Occipital lobe (tissue), 2 donors: ENCODE data around the gene C22orf31. TPM values are rescaled to one million over a fixed set of nuclear protein-coding genes. Genes with fewer than 3 reads are reported as not detected.
"Not testable (repeated sequence)": the region's sequence is repeated elsewhere in the genome, so short reads cannot be mapped to it uniquely, and the experiment has no call there.

Source experiments
- DNase-seq: peaks from one replicate; lab custom pipeline; 2025; lab: John Stamatoyannopoulos, UW
- total RNA-seq: library from RNA; depleted of rRNA; stranded (reverse); fragments of >200 nt; gene quantifications from one replicate; pipeline ENCODE4 v1.2.3, GENCODE V29; 2014

C22orf31 gene
- total RNA-seq, 1 donor from 2014 or later = not detected

DNA sequence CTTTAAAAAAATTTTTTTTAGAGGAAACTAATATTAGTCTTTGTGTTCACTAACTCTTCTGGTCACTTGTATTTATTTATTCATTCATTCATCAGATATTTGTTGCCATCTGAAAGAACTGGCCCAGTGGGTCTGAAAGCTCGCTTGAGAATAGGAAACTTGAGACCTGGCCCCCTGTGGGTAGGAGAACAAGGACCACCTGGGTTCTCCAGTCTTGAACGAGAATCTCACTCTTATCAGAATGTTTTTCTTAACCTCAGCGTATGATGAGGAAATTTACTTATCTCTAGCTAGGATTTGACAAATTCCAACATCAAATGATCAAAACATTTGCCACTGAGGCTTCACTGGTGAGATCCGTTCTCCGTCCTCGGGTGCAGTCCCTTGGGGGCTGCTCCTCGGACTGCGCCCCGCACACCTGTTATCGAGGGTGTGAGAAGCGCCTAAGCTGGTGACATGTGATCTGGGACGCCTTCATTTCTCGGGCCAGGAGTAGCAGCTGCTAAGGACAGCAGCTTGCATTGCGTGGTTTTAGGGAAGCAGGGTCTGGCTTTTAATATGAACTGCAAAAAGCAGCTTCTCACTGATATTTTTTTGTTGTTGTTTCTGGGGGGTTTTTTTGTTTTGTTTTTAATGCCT is 6.3 kb downstream of the C22orf31 start:
- DNase-seq = no peak

- no peak for DNase-seq
These were observed 7.3 kb downstream of the C22orf31 start for GRCh38 chr22:29054251-29054767.

DNA sequence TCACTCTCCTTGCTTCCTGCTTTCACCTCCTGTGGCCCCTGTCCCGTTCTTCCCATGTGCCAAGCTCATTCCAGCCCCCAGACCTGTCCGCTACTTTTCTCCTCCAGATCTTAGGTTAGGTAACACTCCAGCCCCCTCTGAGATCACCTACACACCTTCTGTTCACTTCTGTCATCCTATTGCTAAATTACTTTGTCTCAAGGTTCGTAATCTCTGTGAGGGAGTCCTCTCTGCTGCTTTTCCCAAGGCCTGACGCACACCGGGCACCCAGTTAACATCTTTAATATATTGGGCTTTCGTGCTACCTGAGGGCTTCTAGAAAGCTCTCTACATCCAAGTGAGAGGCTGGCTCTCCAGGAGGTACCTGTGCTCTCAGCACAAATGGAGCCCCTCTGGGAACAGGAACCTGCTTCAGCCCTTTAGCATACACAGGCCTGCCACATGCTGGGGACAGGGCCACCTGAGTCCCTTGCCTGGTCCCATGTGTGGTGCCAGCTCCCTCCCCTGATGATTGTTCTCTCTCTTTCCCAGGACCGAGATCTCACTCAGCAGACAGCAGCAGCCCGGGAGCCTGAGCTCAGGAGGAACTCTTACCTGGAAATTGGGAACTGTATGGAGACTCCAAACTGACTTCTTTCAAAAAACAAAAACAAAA is 8.5 kb downstream of the C22orf31 start:
- DNase-seq = no peak

- DNase-seq = no peak
These were observed 11.2 kb downstream of the C22orf31 start for GRCh38 chr22:29050457-29050856.

DNA sequence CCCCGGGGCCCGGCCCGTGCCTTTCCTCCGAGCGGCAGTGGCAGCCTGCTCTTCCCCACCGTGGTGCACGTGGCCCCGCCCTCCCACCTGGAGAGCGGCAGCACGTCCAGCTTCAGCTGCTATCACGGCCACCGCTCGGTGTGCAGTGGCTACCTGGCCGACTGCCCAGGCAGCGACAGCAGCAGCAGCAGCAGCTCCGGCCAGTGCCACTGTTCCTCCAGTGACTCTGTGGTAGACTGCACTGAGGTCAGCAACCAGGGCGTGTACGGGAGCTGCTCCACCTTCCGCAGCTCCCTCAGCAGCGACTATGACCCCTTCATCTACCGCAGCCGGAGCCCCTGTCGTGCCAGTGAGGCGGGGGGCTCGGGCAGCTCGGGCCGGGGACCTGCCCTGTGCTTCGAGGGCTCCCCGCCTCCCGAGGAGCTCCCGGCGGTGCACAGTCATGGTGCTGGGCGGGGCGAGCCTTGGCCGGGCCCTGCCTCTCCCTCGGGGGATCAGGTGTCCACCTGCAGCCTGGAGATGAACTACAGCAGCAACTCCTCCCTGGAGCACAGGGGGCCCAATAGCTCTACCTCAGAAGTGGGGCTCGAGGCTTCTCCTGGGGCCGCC is 11.9 kb downstream of the C22orf31 start:
- DNase-seq = no peak

GRCh38 chr22:29048822-29049654 is 12.6 kb downstream of the C22orf31 start:
- DNase-seq = no peak

DNA sequence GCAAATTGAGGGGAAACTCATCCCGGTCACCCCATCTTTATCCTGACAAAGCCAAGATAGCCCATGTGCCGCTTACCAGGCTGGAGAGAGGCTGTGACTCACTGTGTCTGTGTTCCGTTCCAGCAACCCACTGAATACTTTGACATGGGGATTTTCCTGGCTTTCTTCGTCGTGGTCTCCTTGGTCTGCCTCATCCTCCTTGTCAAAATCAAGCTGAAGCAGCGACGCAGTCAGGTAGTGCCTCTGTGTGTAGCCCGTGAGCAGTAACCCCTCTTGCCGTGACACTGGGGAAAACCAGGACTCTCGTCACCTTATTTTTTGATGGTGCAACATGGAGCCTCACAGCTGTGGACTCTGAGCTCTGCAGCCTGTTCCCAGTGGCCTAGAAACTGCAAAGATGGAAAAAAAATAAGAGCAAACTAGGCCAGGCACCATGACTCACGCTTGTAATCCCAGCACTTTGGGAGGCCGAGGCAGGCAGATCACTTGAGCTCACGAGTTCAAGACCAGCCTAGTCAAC is 16.9 kb downstream of the C22orf31 start:
- DNase-seq = peak; percentile 53

DNA sequence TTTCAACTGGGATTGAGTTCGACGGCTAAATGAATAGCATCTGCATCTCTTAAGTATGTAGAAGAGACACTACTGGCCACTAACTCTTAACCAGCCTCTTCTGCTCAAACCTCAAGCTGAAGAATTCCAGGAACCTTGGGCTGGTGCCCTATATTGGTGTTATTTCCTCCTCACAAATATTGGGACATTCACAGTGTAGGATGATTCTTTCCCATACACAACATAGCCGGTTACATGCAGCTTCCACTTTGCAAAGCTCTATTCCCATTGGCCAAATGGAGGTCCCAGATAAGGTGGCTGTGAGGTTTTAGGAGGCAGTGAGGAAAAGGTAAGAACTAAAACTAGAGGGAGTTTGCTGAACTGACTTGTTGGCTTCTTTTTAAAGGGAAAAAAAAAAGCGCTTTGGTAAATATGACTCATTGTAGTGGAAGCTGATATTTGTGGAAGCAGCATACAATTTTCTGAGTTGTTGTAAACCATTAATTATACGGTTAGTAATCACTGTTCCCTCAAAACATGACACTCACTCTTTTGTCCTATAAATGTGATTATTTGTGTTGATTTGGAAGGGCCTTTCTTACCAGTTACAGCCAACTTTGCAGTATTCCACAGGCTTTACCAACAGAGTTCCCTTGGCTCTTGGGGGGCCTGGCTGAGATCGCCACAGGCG is 17.6 kb downstream of the C22orf31 start:
- DNase-seq = no peak

GRCh38 chr22:29041408-29041807 is 20.2 kb downstream of the C22orf31 start:
- DNase-seq = no peak

- peak; percentile 57 for DNase-seq
These were observed 21.0 kb downstream of the C22orf31 start for GRCh38 chr22:29040385-29041275.

GRCh38 chr22:29039684-29040083 is 21.9 kb downstream of the C22orf31 start:
- DNase-seq = not testable (repeated sequence)

- DNase-seq = no peak
These were observed 22.5 kb downstream of the C22orf31 start for GRCh38 chr22:29039148-29039547.

DNA sequence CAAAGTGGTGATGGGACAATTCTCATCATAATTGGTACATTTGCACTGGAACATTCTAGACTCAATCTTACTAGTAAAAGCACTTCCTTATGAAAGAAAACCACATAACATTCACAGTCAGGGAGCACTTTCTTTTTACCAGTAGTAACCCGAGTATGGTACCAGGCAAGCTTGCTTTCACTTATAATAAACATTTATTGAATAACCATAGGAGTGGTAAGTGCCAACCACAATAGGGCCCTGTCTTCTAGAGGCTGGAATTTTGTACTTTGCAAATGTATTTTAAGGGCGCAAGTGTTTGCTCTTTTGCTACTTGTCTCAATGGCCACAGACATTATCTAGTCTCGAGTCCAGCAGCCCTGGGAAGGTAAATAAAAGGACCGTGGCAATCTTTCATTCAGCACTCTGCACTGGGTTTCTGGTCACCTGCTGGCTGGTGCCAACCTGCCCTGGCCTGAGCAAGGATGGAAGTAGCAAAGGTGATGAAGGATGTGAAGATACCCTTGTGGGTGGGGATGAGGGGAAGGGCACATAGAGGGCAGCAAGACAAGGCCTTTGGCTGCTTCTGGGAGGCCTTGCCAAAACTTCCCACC is 24.2 kb downstream of the C22orf31 start:
- DNase-seq = no peak

GRCh38 chr22:29032584-29032983 is 29.0 kb downstream of the C22orf31 start:
- DNase-seq = no peak

DNA sequence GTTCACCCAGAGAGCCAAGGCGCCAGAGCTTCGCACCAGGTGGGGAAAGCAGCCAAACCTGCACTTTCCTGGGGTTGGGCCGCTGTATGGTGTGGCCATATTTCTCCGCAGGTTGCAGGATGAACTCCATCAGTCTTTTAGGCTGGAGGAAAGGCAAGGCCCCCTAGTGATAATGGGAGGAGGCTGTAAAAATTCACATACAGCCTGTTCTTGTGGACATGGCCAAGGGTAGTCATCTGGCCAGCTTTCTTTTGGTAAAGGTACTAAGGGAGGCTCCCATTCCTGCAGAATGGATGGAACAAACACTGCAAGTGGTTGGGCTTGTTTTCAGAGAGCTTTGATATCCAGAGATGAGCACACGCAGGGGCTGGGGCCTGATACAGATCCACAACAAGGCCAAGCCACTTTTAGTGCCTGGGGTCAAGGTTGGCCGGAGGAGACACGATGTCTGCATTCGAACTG is 29.6 kb downstream of the C22orf31 start:
- DNase-seq = no peak

- no peak for DNase-seq
These were observed 30.2 kb downstream of the C22orf31 start for GRCh38 chr22:29031227-29032011.

GRCh38 chr22:29030618-29031226 is 30.9 kb downstream of the C22orf31 start:
- no peak for DNase-seq

DNA sequence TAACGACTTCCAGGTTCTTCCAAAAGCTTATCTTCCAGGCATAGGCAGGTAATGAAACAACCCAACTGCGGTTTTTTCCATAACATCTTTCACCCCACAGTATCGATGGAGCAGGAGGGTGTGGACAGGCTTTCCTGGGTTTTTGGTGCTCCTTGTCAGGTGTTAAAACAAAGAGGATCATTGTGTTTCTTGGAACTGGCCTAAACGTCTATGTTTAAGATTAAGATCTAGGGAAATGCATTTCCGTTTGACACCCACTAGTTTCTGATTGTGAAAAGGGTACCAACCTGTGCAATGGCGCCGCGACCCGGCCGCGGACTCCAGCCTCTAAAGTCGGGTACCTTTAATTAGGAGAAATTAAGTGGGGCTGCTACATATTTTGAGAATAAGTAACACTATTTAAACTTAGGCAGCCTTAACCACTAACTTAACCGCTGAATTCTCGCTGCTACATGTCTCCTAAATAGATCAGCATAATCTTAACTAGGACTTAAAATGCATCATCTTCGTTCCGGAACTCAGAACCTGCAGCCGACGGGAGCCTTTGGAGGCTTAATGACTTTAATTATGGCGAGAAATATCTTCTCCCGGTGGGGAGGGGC is 31.5 kb downstream of the C22orf31 start:
- no peak for DNase-seq
